ENCODE data around the gene APEH. TPM values are rescaled to one million over a fixed set of nuclear protein-coding genes. Genes with fewer than 3 reads are reported as not detected.

Gene APEH
- total RNA-seq, 1 experiment from 2014 or later = 246 TPM

GRCh38 chr3:49650177-49650576 is 24.0 kb upstream of the APEH start:
- no TSS peak for BruUV-seq (replicated peaks)
- no peak for ATAC-seq
- intact Hi-C loops (cut with micrococcal nuclease) = no loop called here

More at GRCh38 chr3:49650177-49650576, 24.0 kb upstream of the APEH start:
- TF ChIP-seq FOSL1 (IDR thresholded peaks at IDR 0.05; ENCODE audit: low read depth) (no peak), YY1 (IDR thresholded peaks at IDR 0.05; ENCODE audit: extremely low read depth, insufficient replicate concordance, low read depth, low read length) (no peak), EZH2phosphoT487 (IDR thresholded peaks at IDR 0.05; ENCODE audit: borderline replicate concordance) (no peak), SP1 (IDR thresholded peaks at IDR 0.05; ENCODE audit: low read depth) (no peak), RAD21 (IDR thresholded peaks at IDR 0.05; ENCODE audit: low read depth) (no peak), REST (IDR thresholded peaks at IDR 0.05; ENCODE audit: low read depth) (no peak), ELF1 (IDR thresholded peaks at IDR 0.05; ENCODE audit: borderline replicate concordance, low read depth) (no peak), POLR2A (IDR thresholded peaks at IDR 0.05; ENCODE audit: borderline replicate concordance, extremely low read depth, insufficient read depth, insufficient read length) (no peak), ZFX (IDR thresholded peaks at IDR 0.05) (no peak), EGR1 (IDR thresholded peaks at IDR 0.05; ENCODE audit: low read depth) (no peak), SRF (IDR thresholded peaks at IDR 0.05; ENCODE audit: low read depth) (no peak), SIN3A (IDR thresholded peaks at IDR 0.05; ENCODE audit: low read depth) (no peak), EZH2 (IDR thresholded peaks at IDR 0.05) (no peak), ZNF274 (IDR thresholded peaks at IDR 0.05; ENCODE audit: low read depth, low read length) (no peak), JUND (IDR thresholded peaks at IDR 0.05) (no peak), CBX3 (IDR thresholded peaks at IDR 0.05; ENCODE audit: low read depth) (no peak), POLR2AphosphoS5 (IDR thresholded peaks at IDR 0.05; ENCODE audit: low read depth, low read length) (no peak)
- TF ChIP-seq, protein P1, sequence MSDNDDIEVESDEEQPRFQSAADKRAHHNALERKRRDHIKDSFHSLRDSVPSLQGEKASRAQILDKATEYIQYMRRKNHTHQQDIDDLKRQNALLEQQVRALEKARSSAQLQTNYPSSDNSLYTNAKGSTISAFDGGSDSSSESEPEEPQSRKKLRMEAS (IDR thresholded peaks at IDR 0.05) = no peak
- TF ChIP-seq, protein P2, sequence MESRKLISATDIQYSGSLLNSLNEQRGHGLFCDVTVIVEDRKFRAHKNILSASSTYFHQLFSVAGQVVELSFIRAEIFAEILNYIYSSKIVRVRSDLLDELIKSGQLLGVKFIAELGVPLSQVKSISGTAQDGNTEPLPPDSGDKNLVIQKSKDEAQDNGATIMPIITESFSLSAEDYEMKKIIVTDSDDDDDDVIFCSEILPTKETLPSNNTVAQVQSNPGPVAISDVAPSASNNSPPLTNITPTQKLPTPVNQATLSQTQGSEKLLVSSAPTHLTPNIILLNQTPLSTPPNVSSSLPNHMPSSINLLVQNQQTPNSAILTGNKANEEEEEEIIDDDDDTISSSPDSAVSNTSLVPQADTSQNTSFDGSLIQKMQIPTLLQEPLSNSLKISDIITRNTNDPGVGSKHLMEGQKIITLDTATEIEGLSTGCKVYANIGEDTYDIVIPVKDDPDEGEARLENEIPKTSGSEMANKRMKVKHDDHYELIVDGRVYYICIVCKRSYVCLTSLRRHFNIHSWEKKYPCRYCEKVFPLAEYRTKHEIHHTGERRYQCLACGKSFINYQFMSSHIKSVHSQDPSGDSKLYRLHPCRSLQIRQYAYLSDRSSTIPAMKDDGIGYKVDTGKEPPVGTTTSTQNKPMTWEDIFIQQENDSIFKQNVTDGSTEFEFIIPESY (IDR thresholded peaks at IDR 0.05; ENCODE audit: extremely low read depth, insufficient replicate concordance, low read length) = no peak
- RAD21 ChIA-PET (ENCODE audit: low non-redundant PET in 1 of 2, low total read pairs in 2 of 2, uncharacterized antibody in 2 of 2, unreplicated experiment in 2 of 2) = interaction anchor here in 1 of 2 experiments (0.5 kb wide), 1 partner anchor 58 kb away, joined by 3 read pairs; no protein-coding TSS in a partner anchor
- H3K9ac ChIP-seq (ENCODE audit: low read length) = no peak overlapping the region
- no peaks in the 10 kb centered on the region for H3K27me3 ChIP-seq (ENCODE audit: insufficient read depth, low read length)
- H3K4me1 ChIP-seq (ENCODE audit: control insufficient read depth in 1 of 2, insufficient read depth in 2 of 2, low read length in 2 of 2) = peaks cover 4 to 17% of the 10 kb centered on the region in 2 experiments; a peak in 2 of 4 replicates
- no peaks in the 10 kb centered on the region for H4K20me1 ChIP-seq (ENCODE audit: insufficient read depth)
- H3K9me3 ChIP-seq (ENCODE audit: control insufficient read depth in 1 of 2, insufficient read depth in 1 of 2, low read depth in 1 of 2, low read length in 2 of 2) = no peaks in the 10 kb centered on the region
- no peaks in the 10 kb centered on the region for H3K36me3 ChIP-seq (ENCODE audit: control insufficient read depth in 1 of 2, insufficient read depth in 2 of 2, low read length in 2 of 2)
- no peak for DNase-seq (ENCODE audit: low read depth, low spot score)
- POLR2A ChIA-PET = no interaction called here
- CTCF ChIA-PET = no interaction called here
- no peak overlapping the region for H2AFZ ChIP-seq (ENCODE audit: low read depth, low read length, poor library complexity, severe bottlenecking)
- H3K4me2 ChIP-seq (ENCODE audit: low read length) = no peak overlapping the region
- H3K4me3 ChIP-seq (replicated peaks in 1 of 2; ENCODE audit: low read depth in 1 of 2, low read length in 2 of 2) = no peak overlapping the region
- no peaks in the 10 kb centered on the region for H3K79me2 ChIP-seq (ENCODE audit: insufficient read depth, low read length)
- H3K9me2 ChIP-seq (ENCODE audit: insufficient read depth) = no peaks in the 10 kb centered on the region
- no peak overlapping the region for H3K27ac ChIP-seq (ENCODE audit: low read depth, low read length)

Measured in HCT116 (cell line).